ENCODE data around the gene CTF1. TPM values are rescaled to one million over a fixed set of nuclear protein-coding genes. Genes with fewer than 3 reads are reported as not detected.

Gene CTF1
- total and polyA plus RNA-seq, 2 donors (not counting 1 experiment from before 2014, with no cell fraction given) = 0.78 to 0.81 TPM

GRCh38 chr16:30921459-30921747, 25.0 kb downstream of the CTF1 start:
- H3K9me3 ChIP-seq (ENCODE audit: control extremely low read depth in 1 of 3, control insufficient read depth in 2 of 3, insufficient read depth in 1 of 3, low read length in 2 of 3) = no peaks in the 10 kb centered on the region
- H4K20me1 ChIP-seq (ENCODE audit: control insufficient read depth, insufficient read depth, low read length, poor library complexity, severe bottlenecking) = no peaks in the 10 kb centered on the region
- no peak for DNase-seq
- TF ChIP-seq CTCF (IDR thresholded peaks at IDR 0.05) (no peak), EZH2 (IDR thresholded peaks at IDR 0.05; ENCODE audit: borderline replicate concordance, insufficient read depth, low read depth, low read length, poor library complexity, severe bottlenecking) (no peak)
- ChIA-PET POLR2A (no interaction called here), CTCF (interaction anchor here (3.8 to 5.2 kb wide), 2 partner anchors 20 to 76 kb away, joined by 26 to 58 read pairs; no protein-coding TSS in a partner anchor)
- H3K4me3 Mint-ChIP-seq = peak overlapping the region; percentile 100
- peak overlapping the region; percentile 92 for H3K4me2 ChIP-seq (replicated peaks; ENCODE audit: low read depth, low read length, poor library complexity, severe bottlenecking)
- H3K4me1 Mint-ChIP-seq = peaks cover 19% of the 10 kb centered on the region
- H3K27ac Mint-ChIP-seq = peak overlapping the region; percentile 100
- no peaks in the 10 kb centered on the region for H3K27me3 Mint-ChIP-seq
- no peaks in the 10 kb centered on the region for H3K36me3 ChIP-seq (replicated peaks in 1 of 2; ENCODE audit: control extremely low read depth in 1 of 2, control insufficient read depth in 1 of 2, extremely low read depth in 1 of 2, insufficient read depth in 2 of 2, low read length in 1 of 2)
- peak overlapping the region; percentile 83 for H2AFZ ChIP-seq (ENCODE audit: insufficient read depth, low read depth, low read length, poor library complexity, severe bottlenecking)
- WGBS (ENCODE audit: insufficient coverage) = 8% methylated on average over 4 of the region's 6 CpGs
- H3K27me3 ChIP-seq (replicated peaks in 1 of 4; ENCODE audit: control extremely low read depth in 1 of 4, control insufficient read depth in 3 of 4, insufficient read depth in 4 of 4, low read length in 3 of 4) = no peaks in the 10 kb centered on the region
- intact Hi-C loops (cut with micrococcal nuclease) = no loop called here
- peak overlapping the region; percentile 90 for H3K9ac ChIP-seq (ENCODE audit: low read length)
- no peak for ATAC-seq (ENCODE audit: low read depth)
- H3K27ac ChIP-seq (ENCODE audit: low read length in 2 of 2) = no peak overlapping the region
- peak overlapping the region in 4 of 5 experiments; percentile 80 to 100 (median 98) for H3K4me3 ChIP-seq (ENCODE audit: control extremely low read depth in 1 of 5, extremely low read depth in 1 of 5, insufficient read depth in 1 of 5, low read depth in 2 of 5, low read length in 4 of 5)
- H3K79me2 ChIP-seq (ENCODE audit: control insufficient read depth, insufficient read depth, low read length) = no peaks in the 10 kb centered on the region
- H3K9me3 Mint-ChIP-seq (ENCODE audit: insufficient read depth) = no peaks in the 10 kb centered on the region
- H3K4me1 ChIP-seq (ENCODE audit: control insufficient read depth in 2 of 2, insufficient read depth in 2 of 2, low read length in 2 of 2) = peaks cover 0 to 21% of the 10 kb centered on the region in 2 donors

- no peak for TF ChIP-seq EZH2 (IDR thresholded peaks at IDR 0.05; ENCODE audit: borderline replicate concordance, insufficient read depth, low read depth, low read length, poor library complexity, severe bottlenecking)
- TF ChIP-seq CTCF (IDR thresholded peaks at IDR 0.05) = peak; percentile 90
- Histone ChIP-seq H3K9me3 (ENCODE audit: control extremely low read depth in 1 of 3, control insufficient read depth in 2 of 3, insufficient read depth in 1 of 3, low read length in 2 of 3) (no peaks in the 10 kb centered on the region), H3K27me3 (replicated peaks in 1 of 4; ENCODE audit: control extremely low read depth in 1 of 4, control insufficient read depth in 3 of 4, insufficient read depth in 4 of 4, low read length in 3 of 4) (no peaks in the 10 kb centered on the region), H3K4me1 (ENCODE audit: control insufficient read depth in 2 of 2, insufficient read depth in 2 of 2, low read length in 2 of 2) (peaks cover 0 to 21% of the 10 kb centered on the region in 2 donors), H3K4me3 (ENCODE audit: control extremely low read depth in 1 of 5, extremely low read depth in 1 of 5, insufficient read depth in 1 of 5, low read depth in 2 of 5, low read length in 4 of 5) (peak overlapping the region; percentile 80 to 100 (median 98)), H3K27ac (ENCODE audit: low read length in 2 of 2) (peak overlapping the region; percentile 26 to 99), H3K4me2 (replicated peaks; ENCODE audit: low read depth, low read length, poor library complexity, severe bottlenecking) (peak overlapping the region; percentile 92), H3K79me2 (ENCODE audit: control insufficient read depth, insufficient read depth, low read length) (no peaks in the 10 kb centered on the region), H2AFZ (ENCODE audit: insufficient read depth, low read depth, low read length, poor library complexity, severe bottlenecking) (peak overlapping the region; percentile 83), H4K20me1 (ENCODE audit: control insufficient read depth, insufficient read depth, low read length, poor library complexity, severe bottlenecking) (no peaks in the 10 kb centered on the region), H3K36me3 (replicated peaks in 1 of 2; ENCODE audit: control extremely low read depth in 1 of 2, control insufficient read depth in 1 of 2, extremely low read depth in 1 of 2, insufficient read depth in 2 of 2, low read length in 1 of 2) (no peaks in the 10 kb centered on the region), H3K9ac (ENCODE audit: low read length) (peak overlapping the region; percentile 90)
- intact Hi-C loops (cut with micrococcal nuclease) = loop anchor here (1.0 to 2.0 kb wide), 12 partner anchors 20 to 1997 kb away; partner anchors contain the start of genes CFAP119, ORAI3, PHKG2 and RABEP2
- ChIA-PET CTCF (interaction anchor here (0.7 to 5.2 kb wide), 5 partner anchors 20 to 107 kb away, joined by 3 to 58 read pairs (median 14); no protein-coding TSS in a partner anchor), POLR2A (interaction anchor here (0.5 to 1.2 kb wide), 4 partner anchors 20 to 174 kb away, joined by 3 to 5 read pairs (median 3); no protein-coding TSS in a partner anchor)
- peak overlapping the region; percentile 100 for H3K27ac Mint-ChIP-seq
- no peaks in the 10 kb centered on the region for H3K27me3 Mint-ChIP-seq
- DNase-seq (peak; percentile 91), ATAC-seq (ENCODE audit: low read depth) (peak; percentile 0)
- H3K9me3 Mint-ChIP-seq (ENCODE audit: insufficient read depth) = no peaks in the 10 kb centered on the region
- under 1% methylated on average over 35 of the region's 37 CpGs for WGBS (ENCODE audit: insufficient coverage)
- H3K4me1 Mint-ChIP-seq = peaks cover 19% of the 10 kb centered on the region
- peak overlapping the region; percentile 100 for H3K4me3 Mint-ChIP-seq
Measured at GRCh38 chr16:30921748-30922419, 25.5 kb downstream of the CTF1 start.
